Measurements from ENCODE around the gene DLK2. TPM values are rescaled to one million over a fixed set of nuclear protein-coding genes. Genes with fewer than 3 reads are reported as not detected.

Gene DLK2
- total and polyA plus RNA-seq, 7 experiments from 2014 or later: 0.30 to 1.6 (median 0.56) TPM

- Histone ChIP-seq H3K27ac (ENCODE audit: low read depth, low read length) (no peak overlapping the region), H3K36me3 (ENCODE audit: control insufficient read depth in 2 of 3, insufficient read depth in 3 of 3, low read length in 3 of 3) (peaks cover 4 to 72% (median 9%) of the 10 kb centered on the region in 3 experiments), H3K4me3 (ENCODE audit: low read length) (no peak overlapping the region), H3K9me3 (ENCODE audit: control insufficient read depth in 2 of 3, low read length in 3 of 3) (no peaks in the 10 kb centered on the region), H3K4me1 (ENCODE audit: control insufficient read depth in 2 of 2, insufficient read depth in 2 of 2, low read length in 2 of 2) (no peaks in the 10 kb centered on the region), H3K27me3 (ENCODE audit: control insufficient read depth in 2 of 2, insufficient read depth in 2 of 2, low read length in 2 of 2) (no peaks in the 10 kb centered on the region)
- ChIA-PET POLR2A (interaction anchor here (0.6 kb wide), 1 partner anchor 39 kb away, joined by 5 read pairs; no protein-coding TSS in a partner anchor), CTCF (no interaction called here)
- no peaks in the 10 kb centered on the region for H3K9me3 Mint-ChIP-seq
- DNase-seq: no peak
- H3K27me3 Mint-ChIP-seq: peaks cover 0 to 2% (median 0%) of the 10 kb centered on the region in 5 donors
- peaks cover 0 to 3% (median 0%) of the 10 kb centered on the region in 7 donors for H3K4me1 Mint-ChIP-seq
- no peak for ATAC-seq
- H3K4me3 Mint-ChIP-seq: no peak overlapping the region
- H3K27ac Mint-ChIP-seq: peak overlapping the region in 2 of 9 donors; percentile 48 to 56
- peaks cover 0 to 18% (median 12%) of the 10 kb centered on the region in 5 donors for H3K36me3 Mint-ChIP-seq
- intact Hi-C loops (cut with micrococcal nuclease): no loop called here
These were observed 6.4 kb downstream of the DLK2 start for GRCh38 chr6:43448916-43449315.

GRCh38 chr6:43447604-43448003 is 7.7 kb downstream of the DLK2 start:
- H3K9me3 Mint-ChIP-seq: no peaks in the 10 kb centered on the region
- DNase-seq (no peak), ATAC-seq (no peak)
- Histone ChIP-seq H3K9me3 (ENCODE audit: control insufficient read depth in 2 of 3, low read length in 3 of 3) (no peaks in the 10 kb centered on the region), H3K4me3 (ENCODE audit: low read length) (no peak overlapping the region), H3K36me3 (ENCODE audit: control insufficient read depth in 2 of 3, insufficient read depth in 3 of 3, low read length in 3 of 3) (peaks cover 4 to 85% (median 15%) of the 10 kb centered on the region in 3 experiments), H3K27ac (ENCODE audit: low read depth, low read length) (no peak overlapping the region), H3K27me3 (ENCODE audit: control insufficient read depth in 2 of 2, insufficient read depth in 2 of 2, low read length in 2 of 2) (no peaks in the 10 kb centered on the region), H3K4me1 (ENCODE audit: control insufficient read depth in 2 of 2, insufficient read depth in 2 of 2, low read length in 2 of 2) (no peaks in the 10 kb centered on the region)
- ChIA-PET POLR2A (no interaction called here), CTCF (no interaction called here)
- H3K36me3 Mint-ChIP-seq: peaks cover 0 to 25% (median 13%) of the 10 kb centered on the region in 5 donors
- no peaks in the 10 kb centered on the region for H3K4me1 Mint-ChIP-seq
- intact Hi-C loops (cut with micrococcal nuclease): no loop called here
- peak overlapping the region in 1 of 9 donors; percentile 52 for H3K27ac Mint-ChIP-seq
- H3K4me3 Mint-ChIP-seq: no peak overlapping the region
- no peaks in the 10 kb centered on the region for H3K27me3 Mint-ChIP-seq

- Histone ChIP-seq H3K36me3 (ENCODE audit: control insufficient read depth in 2 of 3, insufficient read depth in 3 of 3, low read length in 3 of 3) (peaks cover 4 to 96% (median 15%) of the 10 kb centered on the region in 3 experiments), H3K9me3 (ENCODE audit: control insufficient read depth in 2 of 3, low read length in 3 of 3) (no peaks in the 10 kb centered on the region), H3K27me3 (ENCODE audit: control insufficient read depth in 2 of 2, insufficient read depth in 2 of 2, low read length in 2 of 2) (no peaks in the 10 kb centered on the region), H3K4me1 (ENCODE audit: control insufficient read depth in 2 of 2, insufficient read depth in 2 of 2, low read length in 2 of 2) (no peaks in the 10 kb centered on the region), H3K27ac (ENCODE audit: low read depth, low read length) (no peak overlapping the region), H3K4me3 (ENCODE audit: low read length) (no peak overlapping the region)
- intact Hi-C loops (cut with micrococcal nuclease): no loop called here
- Mint-ChIP-seq H3K4me3 (no peak overlapping the region), H3K4me1 (no peaks in the 10 kb centered on the region), H3K36me3 (peaks cover 0 to 25% (median 13%) of the 10 kb centered on the region in 5 donors), H3K9me3 (no peaks in the 10 kb centered on the region), H3K27ac (peak overlapping the region in 1 of 9 donors; percentile 14), H3K27me3 (no peaks in the 10 kb centered on the region)
- no peak for ATAC-seq
- ChIA-PET CTCF (no interaction called here), POLR2A (no interaction called here)
- no peak for DNase-seq
These were observed 9.8 kb downstream of the DLK2 start for GRCh38 chr6:43445576-43445975.

- Mint-ChIP-seq H3K27ac (no peak overlapping the region), H3K9me3 (no peaks in the 10 kb centered on the region), H3K4me3 (no peak overlapping the region), H3K36me3 (peaks cover 0 to 19% (median 13%) of the 10 kb centered on the region in 5 donors), H3K27me3 (no peaks in the 10 kb centered on the region), H3K4me1 (no peaks in the 10 kb centered on the region)
- intact Hi-C loops (cut with micrococcal nuclease): no loop called here
- H3K27me3 ChIP-seq (ENCODE audit: control insufficient read depth in 2 of 2, insufficient read depth in 2 of 2, low read length in 2 of 2): no peaks in the 10 kb centered on the region
- CTCF ChIA-PET: no interaction called here
- no peaks in the 10 kb centered on the region for H3K4me1 ChIP-seq (ENCODE audit: control insufficient read depth in 2 of 2, insufficient read depth in 2 of 2, low read length in 2 of 2)
- DNase-seq: no peak
- H3K27ac ChIP-seq (ENCODE audit: low read depth, low read length): no peak overlapping the region
- ATAC-seq: no peak
- H3K36me3 ChIP-seq (ENCODE audit: control insufficient read depth in 2 of 3, insufficient read depth in 3 of 3, low read length in 3 of 3): peaks cover 4 to 86% (median 15%) of the 10 kb centered on the region in 3 experiments
- H3K9me3 ChIP-seq (ENCODE audit: control insufficient read depth in 2 of 3, low read length in 3 of 3): no peaks in the 10 kb centered on the region
- POLR2A ChIA-PET: interaction anchor here (1.0 kb wide), 1 partner anchor 11 kb away, joined by 3 read pairs; no protein-coding TSS in a partner anchor
- no peak overlapping the region for H3K4me3 ChIP-seq (ENCODE audit: low read length)
These were observed 10.8 kb downstream of the DLK2 start for GRCh38 chr6:43444582-43444981.

- Histone ChIP-seq H3K4me3 (ENCODE audit: low read length) (no peak overlapping the region), H3K27me3 (ENCODE audit: control insufficient read depth in 2 of 2, insufficient read depth in 2 of 2, low read length in 2 of 2) (no peaks in the 10 kb centered on the region), H3K4me1 (ENCODE audit: control insufficient read depth in 2 of 2, insufficient read depth in 2 of 2, low read length in 2 of 2) (no peaks in the 10 kb centered on the region), H3K36me3 (ENCODE audit: control insufficient read depth in 2 of 3, insufficient read depth in 3 of 3, low read length in 3 of 3) (peaks cover 4 to 81% (median 15%) of the 10 kb centered on the region in 3 experiments), H3K9me3 (ENCODE audit: control insufficient read depth in 2 of 3, low read length in 3 of 3) (no peaks in the 10 kb centered on the region), H3K27ac (ENCODE audit: low read depth, low read length) (no peak overlapping the region)
- Mint-ChIP-seq H3K36me3 (peaks cover 0 to 19% (median 13%) of the 10 kb centered on the region in 5 donors), H3K9me3 (no peaks in the 10 kb centered on the region), H3K4me1 (no peaks in the 10 kb centered on the region), H3K27ac (no peak overlapping the region), H3K27me3 (no peaks in the 10 kb centered on the region), H3K4me3 (no peak overlapping the region)
- DNase-seq (no peak), ATAC-seq (no peak)
- ChIA-PET POLR2A (interaction anchor here (1.0 kb wide), 1 partner anchor 11 kb away, joined by 3 read pairs; no protein-coding TSS in a partner anchor), CTCF (interaction anchor here (0.5 kb wide), 1 partner anchor 89 kb away, joined by 3 read pairs; no protein-coding TSS in a partner anchor)
- intact Hi-C loops (cut with micrococcal nuclease): no loop called here
These were observed 11.3 kb downstream of the DLK2 start for GRCh38 chr6:43444036-43444435.

- Mint-ChIP-seq H3K9me3 (no peaks in the 10 kb centered on the region), H3K4me3 (no peak overlapping the region), H3K27me3 (no peaks in the 10 kb centered on the region), H3K36me3 (peaks cover 0 to 16% (median 10%) of the 10 kb centered on the region in 5 donors), H3K4me1 (no peaks in the 10 kb centered on the region), H3K27ac (peak overlapping the region in 1 of 9 donors; percentile 10)
- no peaks in the 10 kb centered on the region for H3K4me1 ChIP-seq (ENCODE audit: control insufficient read depth in 2 of 2, insufficient read depth in 2 of 2, low read length in 2 of 2)
- H3K4me3 ChIP-seq (ENCODE audit: low read length): no peak overlapping the region
- no peak overlapping the region for H3K27ac ChIP-seq (ENCODE audit: low read depth, low read length)
- H3K36me3 ChIP-seq (ENCODE audit: control insufficient read depth in 2 of 3, insufficient read depth in 3 of 3, low read length in 3 of 3): peaks cover 4 to 80% (median 11%) of the 10 kb centered on the region in 3 experiments
- no peak for ATAC-seq
- intact Hi-C loops (cut with micrococcal nuclease): no loop called here
- no peak for DNase-seq
- ChIA-PET CTCF (no interaction called here), POLR2A (interaction anchor here (1.0 kb wide), 1 partner anchor 73 kb away, joined by 3 read pairs; the partner anchor contains the start of gene ZNF318)
- no peaks in the 10 kb centered on the region for H3K27me3 ChIP-seq (ENCODE audit: control insufficient read depth in 2 of 2, insufficient read depth in 2 of 2, low read length in 2 of 2)
- H3K9me3 ChIP-seq (ENCODE audit: control insufficient read depth in 2 of 3, low read length in 3 of 3): no peaks in the 10 kb centered on the region
These were observed 12.4 kb downstream of the DLK2 start for GRCh38 chr6:43442935-43443334.

- H3K4me3 Mint-ChIP-seq: no peak overlapping the region
- ATAC-seq (no peak), DNase-seq (no peak)
- no peaks in the 10 kb centered on the region for H3K9me3 ChIP-seq (ENCODE audit: control insufficient read depth in 2 of 3, low read length in 3 of 3)
- H3K27ac Mint-ChIP-seq: no peak overlapping the region
- H3K27me3 ChIP-seq (ENCODE audit: control insufficient read depth in 2 of 2, insufficient read depth in 2 of 2, low read length in 2 of 2): no peaks in the 10 kb centered on the region
- POLR2A ChIA-PET: interaction anchor here (0.7 to 1.2 kb wide), 3 partner anchors 54 to 1443 kb away, joined by 3 read pairs; no protein-coding TSS in a partner anchor
- no peak overlapping the region for H3K4me3 ChIP-seq (ENCODE audit: low read length)
- peaks cover 0 to 13% (median 0%) of the 10 kb centered on the region in 5 donors for H3K36me3 Mint-ChIP-seq
- H3K27ac ChIP-seq (ENCODE audit: low read depth, low read length): no peak overlapping the region
- intact Hi-C loops (cut with micrococcal nuclease): no loop called here
- H3K27me3 Mint-ChIP-seq: no peaks in the 10 kb centered on the region
- H3K4me1 Mint-ChIP-seq: no peaks in the 10 kb centered on the region
- H3K9me3 Mint-ChIP-seq: no peaks in the 10 kb centered on the region
- CTCF ChIA-PET: interaction anchor here (0.7 kb wide), 1 partner anchor 840 kb away, joined by 3 read pairs; no protein-coding TSS in a partner anchor
- H3K4me1 ChIP-seq (ENCODE audit: control insufficient read depth in 2 of 2, insufficient read depth in 2 of 2, low read length in 2 of 2): no peaks in the 10 kb centered on the region
- H3K36me3 ChIP-seq (ENCODE audit: control insufficient read depth in 2 of 3, insufficient read depth in 3 of 3, low read length in 3 of 3): peaks cover 0 to 52% (median 1%) of the 10 kb centered on the region in 3 experiments
These were observed 17.6 kb downstream of the DLK2 start for GRCh38 chr6:43437700-43438099.

Measured in naive thymus-derived CD4-positive, alpha-beta T cell (primary cell).